Natural killer cell (primary cell): ENCODE data around the gene DRC7. TPM values are rescaled to one million over a fixed set of nuclear protein-coding genes. Genes with fewer than 3 reads are reported as not detected.

ENCODE experiments used
- ATAC-seq, 3 donors: fragments of 150-1000 bp in 2 of 3; fragments of 200-7000 bp in 1 of 3; cut with Tn5 transposase; 1 replicate in 1 of 3; 2 replicates in 2 of 3; pipeline ENCODE4 v1.10.0; 2021; ENCODE audit warnings: mild to moderate bottlenecking in 2 of 3, moderate library complexity in 2 of 3
- DNase-seq, 2 donors: peaks; one replicate each; pipeline versions ENCODE4 v3.0.0 to v3.0.0-alpha.2; 2013 to 2021; ENCODE audit warnings: mixed read lengths in 1 of 2
- H3K27ac ChIP-seq: one replicate; pipeline ENCODE4 v1.5.1; 2013; ENCODE audit warnings: mild to moderate bottlenecking, low read length
- H3K27me3 ChIP-seq: one replicate; pipeline ENCODE4 v1.6.1; 2013; ENCODE audit warnings: low read length; ENCODE audit not compliant: control insufficient read depth, insufficient read depth
- H3K36me3 ChIP-seq: one replicate; pipeline ENCODE4 v1.6.1; 2013; ENCODE audit warnings: low read length; ENCODE audit not compliant: control insufficient read depth, insufficient read depth
- H3K4me1 ChIP-seq: one replicate; pipeline ENCODE4 v1.6.1; 2013; ENCODE audit warnings: low read length; ENCODE audit not compliant: control insufficient read depth, insufficient read depth
- H3K4me3 ChIP-seq: one replicate; pipeline ENCODE4 v1.5.1; 2013; ENCODE audit warnings: low read length
- H3K9me3 ChIP-seq: one replicate; pipeline ENCODE4 v1.6.1; 2013; ENCODE audit warnings: low read length; ENCODE audit not compliant: control insufficient read depth, insufficient read depth
- H3K27ac Mint-ChIP-seq, 2 donors: one replicate each; pipeline ENCODE4 v1.8.0; 2022; ENCODE audit warnings: mild to moderate bottlenecking in 2 of 2, mixed read lengths in 2 of 2, moderate library complexity in 1 of 2
- H3K27me3 Mint-ChIP-seq, 2 donors: one replicate each; pipeline ENCODE4 v1.8.0; 2022; ENCODE audit warnings: low read depth in 2 of 2, mixed read lengths in 2 of 2
- H3K36me3 Mint-ChIP-seq: one replicate; pipeline ENCODE4 v1.8.0; 2022; ENCODE audit warnings: mixed read lengths
- H3K4me1 Mint-ChIP-seq, 2 donors: one replicate each; pipeline ENCODE4 v1.8.0; 2022; ENCODE audit warnings: mixed read lengths in 2 of 2
- H3K4me3 Mint-ChIP-seq: one replicate; pipeline ENCODE4 v1.8.0; 2022; ENCODE audit warnings: mild to moderate bottlenecking, moderate library complexity, mixed read lengths
- H3K9me3 Mint-ChIP-seq, 2 donors: one replicate each; pipeline ENCODE4 v1.8.0; 2022; ENCODE audit warnings: mixed read lengths in 2 of 2
- CTCF ChIP-seq: fragments of 200-600 bp; IDR thresholded peaks from one replicate; pipeline ENCODE4 v1.8.0; 2022; ENCODE audit warnings: antibody characterized with exemption
- WGBS: methylation state at CpG from one replicate; pipeline ENCODE4 v1.1.7; 2013; ENCODE audit warnings: missing lambda C conversion rate; ENCODE audit not compliant: insufficient coverage; 5-methylcytosine and 5-hydroxymethylcytosine counted together
- intact Hi-C: fragments of 100-400 bp; cut with micrococcal nuclease; formaldehyde crosslinking; loops from one replicate; pipeline ENCODE4 v1.14.2; 2022
- total RNA-seq, 4 donors: library from RNA; stranded (reverse); fragments of 120-200 nt in 1 of 4; gene quantifications; one replicate each; pipeline versions ENCODE4 v1.2.3 to v1.2.4, GENCODE V29; 2013 to 2022

The DRC7 gene
- total RNA-seq, 3 donors from 2014 or later (not counting 1 experiment from before 2014, with no cell fraction given) = 0.33 TPM; not detected in 2

GRCh38 chr16:57724531-57724930, 29.9 kb downstream of the DRC7 start:
- Histone ChIP-seq H3K27ac (no peak overlapping the region), H3K36me3 (no peaks in the 10 kb centered on the region), H3K27me3 (no peaks in the 10 kb centered on the region), H3K4me1 (no peaks in the 10 kb centered on the region), H3K9me3 (no peaks in the 10 kb centered on the region), H3K4me3 (no peak overlapping the region)
- TF ChIP-seq CTCF = no peak
- Mint-ChIP-seq H3K27ac (peak overlapping the region in 1 of 2 donors; percentile 65), H3K9me3 (peaks cover 0 to 2% of the 10 kb centered on the region in 2 donors), H3K4me1 (peaks cover 0 to 18% of the 10 kb centered on the region in 2 donors), H3K4me3 (no peak overlapping the region), H3K36me3 (no peaks in the 10 kb centered on the region), H3K27me3 (no peaks in the 10 kb centered on the region)
- WGBS = 84% methylated on average over 15 of the region's 15 CpGs
- no peak for DNase-seq
- intact Hi-C loops = no loop called here
- ATAC-seq = no peak

- no peak overlapping the region for H3K27ac ChIP-seq
These were observed 30.5 kb downstream of the DRC7 start for GRCh38 chr16:57725151-57725550.

GRCh38 chr16:57725554-57725953, 30.9 kb downstream of the DRC7 start:
- DNase-seq (no peak), ATAC-seq (no peak)
- H3K27ac ChIP-seq = no peak overlapping the region
- H3K27ac Mint-ChIP-seq = no peak overlapping the region
- no peaks in the 10 kb centered on the region for H3K36me3 ChIP-seq
- whole genome bisulfite sequencing = 90% methylated on average over 4 of the region's 5 CpGs
- H3K27me3 Mint-ChIP-seq = no peaks in the 10 kb centered on the region
- H3K4me1 Mint-ChIP-seq = peaks cover 0 to 13% of the 10 kb centered on the region in 2 donors
- H3K4me1 ChIP-seq = no peaks in the 10 kb centered on the region
- TF ChIP-seq CTCF = no peak
- intact Hi-C loops = no loop called here
- no peak overlapping the region for H3K4me3 ChIP-seq
- H3K9me3 ChIP-seq = no peaks in the 10 kb centered on the region
- no peaks in the 10 kb centered on the region for H3K27me3 ChIP-seq
- H3K36me3 Mint-ChIP-seq = no peaks in the 10 kb centered on the region
- peaks cover 0 to 2% of the 10 kb centered on the region in 2 donors for H3K9me3 Mint-ChIP-seq
- H3K4me3 Mint-ChIP-seq = no peak overlapping the region

More at GRCh38 chr16:57725151-57725550, 30.5 kb downstream of the DRC7 start:
- no peaks in the 10 kb centered on the region for H3K4me1 ChIP-seq
- TF ChIP-seq CTCF = no peak
- H3K27ac Mint-ChIP-seq = peak overlapping the region in 1 of 2 donors; percentile 65
- intact Hi-C loops = no loop called here
- WGBS = 20% methylated on average over 2 of the region's 5 CpGs
- peaks cover 0 to 2% of the 10 kb centered on the region in 2 donors for H3K9me3 Mint-ChIP-seq
- no peak overlapping the region for H3K4me3 Mint-ChIP-seq
- no peaks in the 10 kb centered on the region for H3K27me3 ChIP-seq
- H3K9me3 ChIP-seq = no peaks in the 10 kb centered on the region
- DNase-seq = no peak
- no peak overlapping the region for H3K4me3 ChIP-seq
- ATAC-seq = peak in 2 of 3 donors; percentile 75 to 79
- no peaks in the 10 kb centered on the region for H3K36me3 ChIP-seq
- peaks cover 0 to 17% of the 10 kb centered on the region in 2 donors for H3K4me1 Mint-ChIP-seq
- no peaks in the 10 kb centered on the region for H3K27me3 Mint-ChIP-seq
- H3K36me3 Mint-ChIP-seq = no peaks in the 10 kb centered on the region

- H3K36me3 Mint-ChIP-seq = no peaks in the 10 kb centered on the region
- H3K27ac ChIP-seq = no peak overlapping the region
- no peaks in the 10 kb centered on the region for H3K36me3 ChIP-seq
- H3K9me3 ChIP-seq = no peaks in the 10 kb centered on the region
- H3K4me3 ChIP-seq = no peak overlapping the region
- no peak for TF ChIP-seq CTCF
- H3K27ac Mint-ChIP-seq = no peak overlapping the region
- ATAC-seq (no peak), DNase-seq (no peak)
- H3K4me1 Mint-ChIP-seq = peaks cover 0 to 13% of the 10 kb centered on the region in 2 donors
- peaks cover 0 to 2% of the 10 kb centered on the region in 2 donors for H3K9me3 Mint-ChIP-seq
- intact Hi-C loops = no loop called here
- H3K27me3 ChIP-seq = no peaks in the 10 kb centered on the region
- H3K27me3 Mint-ChIP-seq = no peaks in the 10 kb centered on the region
- WGBS = 96% methylated on average over 30 of the region's 30 CpGs
- no peaks in the 10 kb centered on the region for H3K4me1 ChIP-seq
- H3K4me3 Mint-ChIP-seq = no peak overlapping the region
These were observed 31.4 kb downstream of the DRC7 start for GRCh38 chr16:57725976-57726375.
